Measurements from ENCODE around the gene PARM1.

DNA sequence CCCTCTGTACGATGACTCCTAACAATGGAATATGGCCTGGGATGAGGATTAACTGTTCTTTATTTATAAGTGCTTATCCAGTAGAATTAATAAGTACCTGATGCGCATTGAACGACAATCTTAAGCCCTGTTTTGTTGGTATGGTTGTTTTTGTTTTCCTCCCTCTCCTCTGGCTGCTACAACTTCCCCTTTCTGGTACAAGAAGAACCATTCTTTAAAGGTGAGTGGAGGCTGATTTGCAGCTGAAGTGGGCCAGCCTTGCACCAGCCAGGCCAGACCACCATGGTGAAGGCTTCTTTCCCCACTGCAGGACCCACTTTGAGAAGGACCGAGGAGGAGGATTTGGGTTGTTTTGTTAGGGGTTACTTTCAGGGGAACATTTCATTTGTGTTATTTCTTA lies 113.3 kb downstream of the PARM1 start:
- TF ChIP-seq, protein P1, sequence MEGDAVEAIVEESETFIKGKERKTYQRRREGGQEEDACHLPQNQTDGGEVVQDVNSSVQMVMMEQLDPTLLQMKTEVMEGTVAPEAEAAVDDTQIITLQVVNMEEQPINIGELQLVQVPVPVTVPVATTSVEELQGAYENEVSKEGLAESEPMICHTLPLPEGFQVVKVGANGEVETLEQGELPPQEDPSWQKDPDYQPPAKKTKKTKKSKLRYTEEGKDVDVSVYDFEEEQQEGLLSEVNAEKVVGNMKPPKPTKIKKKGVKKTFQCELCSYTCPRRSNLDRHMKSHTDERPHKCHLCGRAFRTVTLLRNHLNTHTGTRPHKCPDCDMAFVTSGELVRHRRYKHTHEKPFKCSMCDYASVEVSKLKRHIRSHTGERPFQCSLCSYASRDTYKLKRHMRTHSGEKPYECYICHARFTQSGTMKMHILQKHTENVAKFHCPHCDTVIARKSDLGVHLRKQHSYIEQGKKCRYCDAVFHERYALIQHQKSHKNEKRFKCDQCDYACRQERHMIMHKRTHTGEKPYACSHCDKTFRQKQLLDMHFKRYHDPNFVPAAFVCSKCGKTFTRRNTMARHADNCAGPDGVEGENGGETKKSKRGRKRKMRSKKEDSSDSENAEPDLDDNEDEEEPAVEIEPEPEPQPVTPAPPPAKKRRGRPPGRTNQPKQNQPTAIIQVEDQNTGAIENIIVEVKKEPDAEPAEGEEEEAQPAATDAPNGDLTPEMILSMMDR (IDR thresholded peaks at IDR 0.05), result no peak
- TF ChIP-seq POLR2A (IDR thresholded peaks at IDR 0.05) (no peak), EP300 (IDR thresholded peaks at IDR 0.05) (no peak)
